ENCODE measurements around the gene TTC29.

DNA sequence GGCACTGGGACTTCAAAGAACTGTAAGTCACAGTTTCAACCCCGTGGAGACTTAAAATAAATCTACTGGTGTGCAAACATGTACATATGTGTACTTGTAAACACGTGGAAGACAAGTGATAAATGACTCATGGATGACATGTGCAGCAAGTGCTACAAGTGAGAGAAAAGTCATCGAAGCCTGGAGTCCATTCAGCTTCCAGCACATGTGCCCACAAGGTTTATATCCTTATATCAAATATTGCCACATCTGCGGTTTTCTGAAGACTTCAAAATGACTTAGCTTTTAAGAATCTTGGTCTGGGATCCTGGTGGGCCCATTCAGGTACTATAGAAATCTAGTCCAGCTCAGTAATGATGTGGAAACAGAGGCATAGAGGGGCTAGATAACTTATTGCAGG, 33.0 kb upstream of the TTC29 start:
- TF ChIP-seq, protein P1, sequence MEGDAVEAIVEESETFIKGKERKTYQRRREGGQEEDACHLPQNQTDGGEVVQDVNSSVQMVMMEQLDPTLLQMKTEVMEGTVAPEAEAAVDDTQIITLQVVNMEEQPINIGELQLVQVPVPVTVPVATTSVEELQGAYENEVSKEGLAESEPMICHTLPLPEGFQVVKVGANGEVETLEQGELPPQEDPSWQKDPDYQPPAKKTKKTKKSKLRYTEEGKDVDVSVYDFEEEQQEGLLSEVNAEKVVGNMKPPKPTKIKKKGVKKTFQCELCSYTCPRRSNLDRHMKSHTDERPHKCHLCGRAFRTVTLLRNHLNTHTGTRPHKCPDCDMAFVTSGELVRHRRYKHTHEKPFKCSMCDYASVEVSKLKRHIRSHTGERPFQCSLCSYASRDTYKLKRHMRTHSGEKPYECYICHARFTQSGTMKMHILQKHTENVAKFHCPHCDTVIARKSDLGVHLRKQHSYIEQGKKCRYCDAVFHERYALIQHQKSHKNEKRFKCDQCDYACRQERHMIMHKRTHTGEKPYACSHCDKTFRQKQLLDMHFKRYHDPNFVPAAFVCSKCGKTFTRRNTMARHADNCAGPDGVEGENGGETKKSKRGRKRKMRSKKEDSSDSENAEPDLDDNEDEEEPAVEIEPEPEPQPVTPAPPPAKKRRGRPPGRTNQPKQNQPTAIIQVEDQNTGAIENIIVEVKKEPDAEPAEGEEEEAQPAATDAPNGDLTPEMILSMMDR (IDR thresholded peaks at IDR 0.05), result no peak
- TF ChIP-seq POLR2A (IDR thresholded peaks at IDR 0.05), result no peak

All from thyroid gland (tissue), 4 donors.